Stomach (tissue), 4 donors: ENCODE measurements around the gene SYT6.

Experiments used
- POLR2A ChIP-seq, 4 donors: fragments of 450-650 bp; IDR thresholded peaks; one replicate each; pipeline ENCODE4 v1.6.1; 2016; ENCODE audit warnings: antibody characterized with exemption in 4 of 4, control low read depth in 2 of 4, mild to moderate bottlenecking in 1 of 4, moderate library complexity in 1 of 4
- TF ChIP-seq, protein P1 (sequence below), 7 experiments: fragments of 450-650 bp in 4 of 7; fragments of 200-600 bp in 3 of 7; sonication (generic) in 3 of 7; IDR thresholded peaks; one replicate each; pipeline ENCODE4 v1.5.1; 2016 to 2019; ENCODE audit warnings: antibody characterized with exemption in 7 of 7, control low read depth in 2 of 7, mild to moderate bottlenecking in 1 of 7

DNA sequence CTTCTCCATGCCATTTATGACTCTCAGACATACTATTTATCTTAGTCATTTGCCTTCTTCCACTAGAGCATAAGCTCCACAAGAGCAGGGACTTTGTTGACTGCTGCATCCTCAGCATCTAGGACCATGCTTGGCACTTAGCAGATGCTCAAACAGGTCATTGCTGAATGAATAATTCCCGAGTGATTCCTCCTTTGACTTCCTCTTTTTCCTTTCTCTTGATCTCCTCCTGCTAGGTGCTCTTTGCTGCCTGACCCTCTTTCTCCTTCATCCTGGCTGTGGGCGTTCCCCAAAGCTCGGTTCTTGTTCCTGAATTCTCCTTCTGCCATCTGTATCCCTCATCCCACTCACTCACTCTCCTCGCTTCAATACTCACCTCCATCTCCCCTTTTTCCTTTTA is 23.5 kb downstream of the SYT6 start:
- TF ChIP-seq, protein P1, sequence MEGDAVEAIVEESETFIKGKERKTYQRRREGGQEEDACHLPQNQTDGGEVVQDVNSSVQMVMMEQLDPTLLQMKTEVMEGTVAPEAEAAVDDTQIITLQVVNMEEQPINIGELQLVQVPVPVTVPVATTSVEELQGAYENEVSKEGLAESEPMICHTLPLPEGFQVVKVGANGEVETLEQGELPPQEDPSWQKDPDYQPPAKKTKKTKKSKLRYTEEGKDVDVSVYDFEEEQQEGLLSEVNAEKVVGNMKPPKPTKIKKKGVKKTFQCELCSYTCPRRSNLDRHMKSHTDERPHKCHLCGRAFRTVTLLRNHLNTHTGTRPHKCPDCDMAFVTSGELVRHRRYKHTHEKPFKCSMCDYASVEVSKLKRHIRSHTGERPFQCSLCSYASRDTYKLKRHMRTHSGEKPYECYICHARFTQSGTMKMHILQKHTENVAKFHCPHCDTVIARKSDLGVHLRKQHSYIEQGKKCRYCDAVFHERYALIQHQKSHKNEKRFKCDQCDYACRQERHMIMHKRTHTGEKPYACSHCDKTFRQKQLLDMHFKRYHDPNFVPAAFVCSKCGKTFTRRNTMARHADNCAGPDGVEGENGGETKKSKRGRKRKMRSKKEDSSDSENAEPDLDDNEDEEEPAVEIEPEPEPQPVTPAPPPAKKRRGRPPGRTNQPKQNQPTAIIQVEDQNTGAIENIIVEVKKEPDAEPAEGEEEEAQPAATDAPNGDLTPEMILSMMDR (IDR thresholded peaks at IDR 0.05) = no peak
- TF ChIP-seq POLR2A (IDR thresholded peaks at IDR 0.05) = no peak
